Activated CD4-positive, alpha-beta T cell treated with anti-CD3 and anti-CD28 coated beads for 24 hours (primary cell): ENCODE results near the gene KAT14.
"Not testable (repeated sequence)": the region's sequence is repeated elsewhere in the genome, so short reads cannot be mapped to it uniquely, and the experiment has no call there.

Source experiments
- DNase-seq, 2 donors: peaks; one replicate each; pipeline ENCODE4 v3.0.0-alpha.2; 2020; ENCODE audit warnings: low read depth in 2 of 2

The KAT14 gene

GRCh38 chr20:18218280-18218679 lies 80.6 kb downstream of the KAT14 start:
- no peak for DNase-seq

GRCh38 chr20:18223409-18223808 lies 85.7 kb downstream of the KAT14 start:
- DNase-seq = no peak

- DNase-seq = no peak
Observed at GRCh38 chr20:18224968-18225568, 87.4 kb downstream of the KAT14 start.

DNA sequence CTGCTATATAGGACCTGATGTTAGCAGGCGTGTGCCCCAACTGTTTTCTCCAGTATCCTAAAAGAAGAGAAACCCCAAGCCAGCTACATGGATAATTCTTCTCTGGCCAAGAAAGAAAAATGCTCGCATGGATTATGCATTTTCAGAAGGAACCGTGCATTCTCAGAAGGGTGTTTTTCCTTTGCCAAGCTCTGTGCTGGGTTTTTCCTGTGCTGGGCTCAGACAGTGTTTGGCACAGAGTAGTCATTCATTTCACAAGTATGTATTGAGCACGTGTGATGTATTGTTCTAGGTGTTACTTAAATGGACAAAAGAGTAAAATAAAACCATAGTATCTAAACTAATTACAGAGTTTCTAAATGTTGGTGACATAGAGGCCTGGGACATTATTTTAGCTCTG lies 88.0 kb downstream of the KAT14 start:
- DNase-seq = no peak

DNA sequence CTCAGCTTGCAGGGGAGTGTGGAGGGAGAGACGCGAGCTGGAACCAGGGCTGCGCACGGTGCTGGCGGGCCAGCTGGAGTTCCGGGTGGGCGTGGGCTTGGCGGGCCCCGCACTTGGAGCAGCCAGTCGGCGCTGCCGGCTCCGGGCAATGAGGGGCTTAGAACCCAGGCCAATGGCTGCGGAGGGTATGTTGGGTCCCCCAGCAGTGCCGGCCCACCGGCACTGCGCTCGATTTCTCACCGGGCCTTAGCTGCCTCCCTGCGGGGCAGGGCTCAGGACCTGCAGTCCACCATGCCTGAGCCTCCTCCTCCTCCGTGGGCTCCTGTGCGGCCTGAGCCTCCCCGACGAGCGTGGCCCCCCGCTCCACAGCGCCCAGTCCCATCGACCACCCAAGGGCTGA lies 89.1 kb downstream of the KAT14 start:
- DNase-seq = not testable (repeated sequence)

DNA sequence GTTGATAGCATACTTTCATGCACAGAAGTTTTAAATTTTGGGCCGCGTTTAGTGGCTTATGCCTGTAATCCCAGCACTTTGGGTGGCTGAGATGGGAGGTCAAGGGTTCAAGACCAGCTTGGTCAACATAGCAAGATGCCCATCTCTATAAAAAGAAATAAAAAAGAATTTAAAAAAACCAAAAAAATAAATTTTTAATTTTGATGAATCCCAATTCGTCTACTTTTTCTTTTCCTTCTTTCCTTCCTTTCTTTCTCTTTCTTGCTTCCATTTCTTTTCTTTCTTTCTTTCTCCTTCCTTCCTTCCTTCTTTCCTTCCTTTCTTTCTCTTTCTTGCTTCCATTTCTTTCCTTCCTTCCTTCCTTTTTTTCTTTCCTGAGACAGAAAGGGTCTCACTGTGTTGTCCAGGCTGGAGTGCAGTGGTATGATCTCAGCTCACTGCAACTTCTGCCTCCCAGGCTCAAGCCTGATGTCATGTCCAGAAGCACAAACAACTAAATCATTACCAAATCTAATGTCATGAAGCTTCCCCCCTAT lies 95.8 kb downstream of the KAT14 start:
- no peak for DNase-seq
